ENCODE measurements around the gene WEE2.

- TF ChIP-seq CTCF (conservative IDR thresholded peaks at IDR 0.05) (no peak), ZFX (IDR thresholded peaks at IDR 0.05) (no peak)
Observed at GRCh38 chr7:141691961-141692360, 16.2 kb upstream of the WEE2 start.

Measured in C4-2B (cell line).